ENCODE data around the gene ZNF684.

GRCh38 chr1:40553017-40553416 is 21.6 kb downstream of the ZNF684 start:
- TF ChIP-seq CTCF (IDR thresholded peaks at IDR 0.05), result no peak
- TF ChIP-seq POLR2A (IDR thresholded peaks at IDR 0.05), result no peak
- no peak for TF ChIP-seq POLR2AphosphoS5 (IDR thresholded peaks at IDR 0.05)
- TF ChIP-seq EP300 (IDR thresholded peaks at IDR 0.05), result no peak

Data from suprapubic skin (tissue), 4 donors.